HG03175 (cell line): ENCODE results near the gene TOP2B.

Source experiments
- ATAC-seq: cut with Tn5 transposase; IDR thresholded peaks from one replicate; pipeline ENCODE4 v1.9.1; 2021; ENCODE audit warnings: mild to moderate bottlenecking, moderate library complexity; ENCODE audit not compliant: unreplicated experiment

TOP2B gene

GRCh38 chr3:25566358-25566920 is 98.3 kb downstream of the TOP2B start:
- ATAC-seq, result no peak

DNA sequence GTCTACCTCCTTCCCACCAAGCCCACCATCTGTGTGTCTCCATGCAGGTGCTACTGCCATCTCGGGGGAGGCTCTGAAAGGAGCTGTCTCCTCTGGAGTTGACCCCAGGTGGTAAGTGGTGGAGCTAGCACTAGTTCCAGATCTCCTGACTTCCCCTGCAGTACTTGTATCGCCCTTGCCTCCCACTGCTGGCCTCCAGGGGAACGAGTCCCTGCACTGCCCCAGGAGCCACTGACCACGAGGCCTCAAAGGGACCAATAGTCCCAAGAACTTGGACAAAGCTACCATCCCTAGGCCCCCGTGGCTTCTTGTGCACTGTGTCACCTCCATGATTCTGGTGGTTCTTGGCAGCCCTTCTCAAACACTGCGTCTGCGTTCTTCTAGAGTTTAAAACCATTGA is 98.9 kb downstream of the TOP2B start:
- no peak for ATAC-seq

DNA sequence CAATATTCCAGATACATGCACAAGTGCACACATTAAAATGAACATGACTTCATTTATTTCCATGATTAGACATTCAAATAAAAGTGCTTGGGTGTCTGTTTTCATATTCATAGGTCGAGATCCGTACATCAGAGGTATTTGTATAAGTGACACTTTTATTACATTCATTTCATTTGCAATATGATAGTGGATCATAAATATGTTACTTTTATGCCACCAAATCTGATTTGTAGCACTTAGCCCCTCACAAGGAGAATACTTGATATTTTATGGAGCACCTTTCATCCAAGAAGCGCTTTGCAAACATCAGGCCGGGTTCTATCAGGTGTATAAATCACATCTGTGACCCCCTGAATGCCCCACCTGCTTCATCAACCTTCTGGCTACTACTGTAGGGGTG is 100.6 kb downstream of the TOP2B start:
- no peak for ATAC-seq

GRCh38 chr3:25563601-25564000 is 101.1 kb downstream of the TOP2B start:
- ATAC-seq, result no peak

GRCh38 chr3:25558796-25559195 is 105.9 kb downstream of the TOP2B start:
- no peak for ATAC-seq

GRCh38 chr3:25558121-25558520 is 106.6 kb downstream of the TOP2B start:
- no peak for ATAC-seq

DNA sequence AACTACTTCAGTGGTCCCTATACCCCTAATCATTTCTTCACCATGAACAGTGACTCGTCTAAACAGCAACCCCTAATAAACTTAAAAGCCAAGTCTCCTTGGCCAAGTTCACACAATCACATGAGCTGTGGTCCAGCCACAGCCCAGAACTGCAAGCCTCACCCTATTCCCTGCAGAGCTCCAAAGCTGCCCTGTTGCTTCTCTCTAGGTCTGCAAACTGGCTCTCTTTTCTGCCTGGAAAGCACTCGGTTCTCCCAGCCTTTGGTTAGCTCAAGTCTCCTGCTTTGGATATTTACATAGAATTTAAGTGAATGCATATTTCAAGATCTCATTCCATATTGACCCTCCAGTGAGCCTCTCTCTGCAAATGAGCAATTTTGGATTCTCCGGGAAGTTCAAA is 107.0 kb downstream of the TOP2B start:
- no peak for ATAC-seq

DNA sequence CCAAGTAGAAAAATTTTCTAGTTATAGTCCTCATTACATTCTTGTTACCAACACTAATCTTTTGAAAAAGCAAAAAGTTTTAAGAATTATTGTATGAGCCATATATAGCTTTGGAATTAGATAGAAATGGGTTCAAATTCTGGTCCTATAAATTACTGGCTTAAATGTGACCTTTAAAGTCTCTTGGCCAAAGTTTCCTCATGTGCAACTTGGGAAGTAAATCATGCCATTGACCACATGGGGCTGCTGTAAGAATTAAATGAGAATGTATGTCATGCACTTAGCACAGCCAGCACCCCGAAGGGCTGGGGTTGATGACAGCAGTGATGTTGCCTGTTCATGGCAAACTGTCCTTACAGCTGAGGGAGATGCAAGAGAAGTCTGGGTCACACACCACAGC is 108.3 kb downstream of the TOP2B start:
- no peak for ATAC-seq

DNA sequence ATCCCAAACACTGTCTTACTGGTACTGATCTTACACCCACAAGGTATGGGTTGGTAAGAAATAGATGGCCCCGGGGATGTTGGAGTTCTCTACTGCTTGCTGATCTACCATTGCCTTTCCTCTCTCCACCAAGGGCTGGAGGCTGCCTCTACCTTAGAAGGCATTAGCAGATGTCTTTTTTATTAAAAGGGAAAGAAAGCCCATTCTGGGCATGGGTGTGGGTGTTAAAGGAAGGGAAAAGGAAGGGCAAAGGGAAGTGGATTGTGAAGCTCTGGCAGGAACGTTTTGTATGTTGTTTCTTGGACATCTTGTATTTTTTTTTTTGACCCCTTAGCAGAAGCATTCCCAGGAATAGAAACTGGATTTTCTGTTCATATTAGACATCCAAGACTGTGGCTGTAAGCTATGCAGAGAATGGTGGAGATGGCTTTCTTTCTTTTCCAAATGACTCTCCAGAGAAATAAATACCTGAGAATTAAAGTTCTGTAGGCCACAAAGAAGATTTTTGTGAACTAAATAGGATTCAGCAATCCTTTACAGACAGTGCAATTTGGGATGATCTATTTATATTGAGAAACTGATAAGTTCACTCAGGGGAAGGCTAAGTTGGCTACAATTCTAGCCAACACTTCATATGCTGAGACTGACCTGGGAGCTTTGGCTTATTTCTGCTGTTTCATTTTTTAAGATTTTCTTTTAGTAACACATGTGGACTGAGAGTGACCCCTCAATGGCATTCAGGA is 108.8 kb downstream of the TOP2B start:
- no peak for ATAC-seq

GRCh38 chr3:25554376-25554775 is 110.3 kb downstream of the TOP2B start:
- no peak for ATAC-seq

DNA sequence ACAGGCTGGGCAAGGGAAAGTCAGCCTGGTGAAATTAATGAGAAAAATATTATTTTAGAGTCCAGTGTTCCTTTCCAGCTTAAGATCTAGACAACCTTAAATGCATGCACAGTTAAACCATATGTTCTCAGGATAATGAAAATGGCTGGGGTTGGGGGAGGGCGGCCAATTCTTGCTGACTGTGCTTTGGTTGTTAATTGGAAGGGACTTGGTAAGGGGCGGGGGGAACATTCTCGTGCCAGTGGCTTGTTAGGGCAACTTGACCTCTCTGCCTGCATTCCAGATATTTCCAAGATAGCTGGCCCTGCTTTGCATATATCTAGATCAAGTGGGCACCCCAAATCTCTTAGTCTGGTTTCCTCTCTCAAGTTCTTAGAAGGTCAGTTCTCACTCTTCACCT is 112.5 kb downstream of the TOP2B start:
- ATAC-seq, result no peak

- no peak for ATAC-seq
Measured at GRCh38 chr3:25548836-25549235, 115.9 kb downstream of the TOP2B start.

DNA sequence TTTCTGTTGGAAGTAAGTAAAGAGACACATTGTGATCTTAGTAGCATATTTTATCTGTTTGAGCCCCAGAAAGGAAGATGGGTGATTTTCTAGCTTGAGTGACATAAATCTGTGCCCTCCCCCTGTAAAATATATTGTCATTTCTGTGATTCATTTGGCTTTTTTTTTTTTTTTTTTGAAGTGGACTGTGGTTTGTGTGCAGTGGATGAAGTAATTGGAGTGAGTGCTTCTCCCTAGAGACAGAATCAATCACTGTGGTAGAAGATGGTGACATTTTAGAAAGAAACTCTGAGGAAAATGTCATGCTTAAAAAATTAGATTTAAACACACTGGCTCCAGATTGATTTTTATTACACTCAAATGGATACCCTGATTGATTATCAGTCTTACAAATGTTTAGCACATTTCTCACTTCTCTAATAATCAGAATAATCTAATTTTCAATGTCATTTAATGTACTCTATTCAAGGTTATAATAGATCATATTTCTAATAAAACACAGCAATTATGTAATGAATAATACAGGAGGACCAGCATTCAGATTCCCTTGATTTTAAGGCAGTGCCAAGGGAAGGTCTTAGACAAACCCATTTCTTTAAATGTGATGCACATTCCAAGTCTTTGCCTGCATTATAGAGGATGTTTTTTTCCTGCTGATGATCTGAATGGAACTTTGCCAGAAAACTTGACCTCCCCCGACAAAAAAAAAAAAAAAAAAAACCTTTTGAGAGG is 116.6 kb downstream of the TOP2B start:
- no peak for ATAC-seq
